CD4-positive, alpha-beta T cell treated with Interleukin-2 at 100 ng/mL for 4 hours (primary cell): ENCODE measurements around the gene AKIRIN2.

ENCODE experiments used
- DNase-seq: peaks from one replicate; pipeline ENCODE4 v3.0.0-alpha.2; 2020; ENCODE audit warnings: low spot score

Gene AKIRIN2

DNA sequence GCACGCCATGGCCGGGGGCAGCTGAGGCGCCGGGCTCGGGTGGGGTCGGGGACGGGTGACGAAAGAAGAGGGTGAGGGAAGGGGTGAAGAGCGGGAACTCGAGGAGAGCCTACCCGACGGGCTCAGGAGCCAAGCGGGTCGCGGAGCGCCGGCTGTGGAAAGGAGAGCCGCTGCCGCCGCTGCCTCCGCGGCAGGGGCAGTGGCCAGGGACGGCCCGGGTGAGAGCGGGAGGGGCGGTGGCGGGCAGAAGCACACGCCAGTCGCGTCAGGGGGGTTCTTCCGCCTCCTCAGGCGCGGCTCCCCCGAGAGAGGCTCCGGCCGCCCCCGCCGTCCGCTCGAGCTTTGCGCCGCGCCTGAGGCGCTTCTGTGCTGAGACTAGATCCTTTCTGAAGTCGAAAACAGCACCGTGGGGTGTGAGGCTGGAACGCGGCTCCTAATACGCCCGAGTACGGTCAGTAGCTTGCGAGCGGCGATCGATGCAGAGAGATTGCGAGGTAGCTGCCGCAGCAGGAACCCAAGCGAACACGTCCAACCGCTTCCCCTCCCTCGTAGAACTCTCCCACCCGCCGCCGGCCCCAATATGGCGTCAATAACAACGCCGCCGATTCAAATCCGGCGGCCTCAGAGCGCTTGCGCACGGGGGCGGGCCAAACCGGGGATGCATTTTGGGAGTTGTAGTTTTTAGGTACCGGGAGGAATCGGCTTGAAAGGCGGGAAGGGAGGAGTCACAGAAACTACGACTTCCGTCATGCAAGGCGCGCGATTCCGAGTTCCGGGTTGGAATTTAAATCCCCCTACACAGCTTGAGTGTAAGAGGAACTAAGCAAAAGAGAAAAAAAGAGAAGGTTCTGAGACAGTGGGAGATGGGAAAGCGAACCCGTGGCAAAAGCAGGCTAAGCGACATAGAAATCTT lies at the start of gene AKIRIN2:
TSS of gene AKIRIN2 (minus strand) at position 558 of the 913 bp plus-strand sequence. CDS start at position 9, 549 bp downstream.
- DNase-seq = peak; percentile 98

DNA sequence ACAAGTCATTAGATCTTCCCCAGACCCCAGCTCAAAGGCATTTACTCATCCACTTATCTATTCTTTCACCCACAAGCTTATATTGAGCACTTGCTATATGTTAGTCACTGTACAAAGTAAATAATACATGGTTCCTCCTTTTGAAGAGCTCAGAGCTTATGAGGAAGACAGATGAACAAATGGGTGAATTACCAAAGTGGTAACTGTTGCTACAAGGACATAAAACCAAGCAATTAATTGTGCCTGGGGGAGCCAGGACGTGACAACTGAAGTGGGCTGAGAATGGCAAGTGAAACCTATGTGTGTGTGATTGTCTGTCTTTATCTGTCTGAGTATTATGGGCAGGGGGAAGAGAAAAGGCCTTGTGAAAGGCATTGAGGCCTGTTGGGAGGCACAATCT lies 45.6 kb upstream of the AKIRIN2 start:
- no peak for DNase-seq

DNA sequence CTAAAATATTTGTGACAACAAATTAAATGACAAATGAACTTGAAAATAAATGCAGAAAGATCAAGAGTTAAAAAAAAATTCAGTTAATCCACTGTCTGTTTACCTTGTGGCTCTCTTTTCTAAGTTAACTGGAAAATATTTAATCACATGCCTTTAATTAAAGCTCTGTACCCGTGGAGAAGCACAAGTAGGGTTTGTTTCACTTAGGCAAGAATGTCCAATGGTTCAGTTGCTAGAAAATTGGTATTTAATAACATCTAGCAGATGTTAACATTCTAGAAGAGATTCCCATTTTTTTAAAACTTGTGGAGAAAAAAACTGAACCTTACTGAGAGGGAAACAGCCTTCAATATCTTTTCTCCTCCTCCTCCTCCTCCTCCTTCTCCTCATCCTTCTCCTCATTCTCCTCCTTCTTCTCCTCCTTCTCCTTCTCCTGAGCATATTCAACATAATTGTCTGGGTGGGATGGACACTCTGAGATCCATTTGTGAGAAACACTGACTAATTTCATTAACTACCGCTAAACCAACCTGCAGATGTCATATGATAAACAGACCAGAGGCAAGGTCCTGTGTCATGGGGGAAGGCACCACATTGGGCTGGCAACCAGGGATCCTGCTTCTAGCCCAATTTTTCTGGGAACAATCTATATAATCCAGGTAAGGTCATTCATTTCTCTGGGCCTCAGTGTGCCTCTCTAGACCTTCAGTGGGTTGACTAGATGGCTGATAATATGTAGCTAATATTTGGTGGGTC lies 44.1 kb upstream of the AKIRIN2 start:
- DNase-seq = no peak

DNA sequence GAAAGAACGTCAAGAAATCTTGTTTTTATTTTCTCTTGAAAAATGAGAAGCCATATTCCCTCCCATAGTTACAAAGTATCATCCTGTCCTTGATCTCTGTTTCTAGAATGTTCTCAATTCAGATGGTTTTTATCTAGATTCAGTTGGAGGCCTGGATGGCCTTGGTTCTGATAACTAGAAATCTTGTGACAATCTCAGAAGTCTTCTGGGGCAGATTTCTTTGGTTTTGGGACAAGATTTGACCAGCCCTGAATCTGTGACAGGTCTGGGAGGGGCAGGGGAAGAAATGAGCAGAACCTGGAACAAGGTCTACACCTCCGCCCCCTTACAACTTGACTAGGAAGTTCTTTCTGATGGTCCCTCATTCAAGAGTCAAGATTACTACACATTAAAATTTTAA lies 41.4 kb upstream of the AKIRIN2 start:
- no peak for DNase-seq

DNA sequence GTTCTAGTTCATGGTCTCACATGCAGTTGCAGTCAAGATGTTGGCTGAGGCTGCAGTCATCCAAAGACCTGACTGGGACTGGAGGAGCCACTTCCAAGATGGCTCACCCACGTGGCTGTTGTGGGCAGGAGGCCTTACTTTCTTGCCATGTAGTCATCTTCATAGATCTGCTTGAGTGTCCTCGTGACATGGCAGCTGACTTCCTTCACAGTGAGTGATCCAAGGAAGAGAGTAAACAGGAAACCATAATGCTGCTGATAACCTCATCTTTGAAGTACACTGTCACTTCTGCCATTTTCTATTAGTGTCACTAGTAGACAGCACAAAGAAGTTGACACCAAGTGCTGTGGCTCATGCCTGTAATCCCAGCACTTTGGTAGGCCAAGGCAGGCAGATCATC lies 40.1 kb upstream of the AKIRIN2 start:
- DNase-seq = peak; percentile 62

DNA sequence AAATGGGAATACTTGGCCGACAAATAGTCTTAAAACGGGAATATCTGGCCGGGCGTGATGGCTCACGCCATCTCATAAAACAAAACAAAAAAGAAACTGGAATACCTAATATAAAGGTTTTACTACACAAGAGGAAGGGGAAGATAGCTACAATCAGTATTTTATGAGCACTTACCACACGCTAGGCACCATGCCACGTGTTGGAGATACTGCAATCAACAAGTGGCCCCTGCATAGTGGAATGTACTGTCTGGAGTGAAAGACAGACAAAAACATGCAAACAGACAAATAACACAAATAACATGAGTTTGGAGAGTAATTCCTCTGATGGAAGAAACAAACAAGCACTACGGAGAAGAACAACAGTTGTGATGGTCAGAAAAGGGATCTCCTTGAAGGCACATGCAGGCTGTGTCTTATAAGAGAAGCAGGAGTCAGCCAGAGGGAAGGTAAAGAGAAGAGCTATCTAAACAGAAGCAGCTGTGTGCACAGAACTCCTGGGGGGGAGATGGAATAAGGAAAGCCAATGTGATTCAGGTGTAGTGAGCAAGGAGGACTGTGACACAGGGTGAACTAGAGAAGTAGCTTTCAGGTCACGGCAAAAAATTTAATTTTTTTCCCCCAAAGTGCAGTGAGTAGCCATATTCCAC lies 39.1 kb upstream of the AKIRIN2 start:
- no peak for DNase-seq

DNA sequence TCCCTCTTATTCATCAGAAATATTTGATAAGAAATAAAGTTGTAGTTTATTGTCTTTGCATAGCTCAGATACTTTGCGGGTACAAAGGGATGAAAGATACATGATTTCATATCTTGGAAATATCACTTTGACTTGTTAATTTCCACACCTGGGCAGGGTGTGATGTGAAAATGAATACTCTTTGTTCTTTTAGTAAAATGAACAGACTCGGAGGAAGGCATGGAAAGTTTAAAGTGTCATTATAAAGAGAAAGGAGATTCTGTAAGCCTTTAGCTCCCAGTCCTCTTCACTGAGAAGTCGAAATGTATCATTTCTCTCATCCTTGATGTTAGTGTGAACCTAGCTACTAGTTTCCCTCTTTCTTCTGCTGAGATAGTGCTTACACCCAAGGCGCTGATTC lies 36.7 kb upstream of the AKIRIN2 start:
- DNase-seq = no peak

DNA sequence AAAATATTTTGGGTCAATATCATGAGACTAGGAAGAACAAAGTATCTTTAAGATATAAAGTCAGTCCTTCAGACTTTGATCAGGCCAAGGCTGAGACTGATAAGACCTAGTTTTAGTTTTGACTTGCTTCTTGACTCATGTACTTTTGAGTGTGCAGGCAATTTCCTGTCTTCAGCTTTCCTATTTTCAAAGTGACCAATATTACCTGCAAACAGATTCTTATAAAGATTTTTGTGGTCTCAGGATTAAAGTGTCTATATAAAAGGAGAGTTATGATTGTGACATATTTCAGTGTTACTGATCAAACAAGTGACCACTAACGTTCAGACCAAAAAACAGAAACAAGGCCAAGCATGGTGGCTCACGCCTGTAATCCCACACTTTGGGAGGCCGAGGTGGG lies 36.0 kb upstream of the AKIRIN2 start:
- DNase-seq = peak; percentile 44

DNA sequence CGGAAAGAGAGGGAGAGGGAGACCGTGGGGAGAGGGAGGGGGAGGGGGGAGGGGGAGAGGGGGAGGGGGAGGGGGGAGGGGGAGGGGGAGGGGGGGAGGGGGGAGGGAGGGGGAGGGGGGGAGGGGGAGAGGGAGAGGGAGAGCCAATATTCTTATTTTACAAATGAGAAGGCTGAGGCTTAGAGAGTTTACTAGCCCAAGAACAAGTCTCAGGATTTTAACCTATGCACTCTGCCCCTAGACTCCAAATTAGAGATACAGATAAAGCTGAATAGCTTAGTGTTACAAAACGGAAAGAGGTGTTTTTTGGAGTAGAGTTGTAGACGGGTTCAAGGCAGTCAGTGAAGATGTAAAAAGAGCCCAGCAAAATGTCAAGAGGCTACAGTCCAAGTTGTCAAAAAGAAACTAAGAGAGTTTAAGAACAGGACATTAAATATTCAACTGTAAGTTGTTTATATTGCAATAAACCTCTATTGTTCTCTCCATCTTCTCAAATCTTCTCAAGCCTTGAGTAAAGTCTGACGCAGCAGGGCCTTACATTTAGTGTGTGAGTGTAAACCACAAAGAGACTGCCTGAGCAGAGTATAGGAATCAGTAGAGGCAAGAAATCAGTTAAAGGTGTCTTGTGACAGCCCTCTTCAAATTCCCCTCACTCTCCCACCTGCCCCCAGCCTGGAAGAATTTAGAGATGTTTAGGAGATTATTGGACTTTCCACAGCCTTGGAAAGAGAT lies 34.9 kb upstream of the AKIRIN2 start:
- peak; percentile 39 for DNase-seq

DNA sequence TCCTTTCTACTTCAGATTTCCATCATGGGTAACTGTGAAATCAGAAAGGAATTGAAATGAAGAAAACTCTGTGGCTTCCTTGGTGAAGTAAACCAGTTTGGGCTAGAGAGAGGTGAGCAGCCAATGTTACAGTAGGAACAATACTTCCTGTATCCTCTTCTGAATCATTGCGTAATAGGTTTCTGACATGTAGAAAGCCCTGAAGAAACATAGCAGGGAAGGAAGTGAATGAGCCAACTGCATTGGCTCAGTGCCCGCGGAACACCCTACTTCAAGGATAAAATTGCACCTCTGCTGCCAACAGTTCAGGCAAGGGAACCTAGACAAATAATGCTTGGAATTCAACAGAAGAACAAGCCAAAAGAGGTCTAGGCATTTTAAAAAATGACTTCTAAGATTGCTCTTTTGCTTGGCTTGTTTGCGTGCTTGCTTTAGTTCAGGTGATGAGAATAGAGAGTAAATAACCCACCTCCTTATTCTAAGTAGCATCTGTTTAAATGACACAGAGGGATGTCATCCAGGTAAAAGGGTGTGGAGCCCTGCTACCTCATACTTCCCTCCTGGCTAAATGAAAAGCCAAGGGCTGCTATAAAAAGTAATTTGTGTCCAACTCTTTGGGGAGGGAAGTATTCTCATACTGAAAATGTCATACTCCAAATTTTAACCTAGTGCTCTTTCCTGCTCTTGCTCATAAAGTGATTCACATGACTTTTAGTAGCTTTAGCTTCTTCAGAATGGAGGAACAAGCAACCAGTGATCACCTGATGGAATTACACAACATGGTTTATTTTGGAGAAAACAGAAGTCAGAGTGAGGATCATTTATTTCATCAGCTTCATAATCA lies 30.0 kb upstream of the AKIRIN2 start:
- peak; percentile 54 for DNase-seq

DNA sequence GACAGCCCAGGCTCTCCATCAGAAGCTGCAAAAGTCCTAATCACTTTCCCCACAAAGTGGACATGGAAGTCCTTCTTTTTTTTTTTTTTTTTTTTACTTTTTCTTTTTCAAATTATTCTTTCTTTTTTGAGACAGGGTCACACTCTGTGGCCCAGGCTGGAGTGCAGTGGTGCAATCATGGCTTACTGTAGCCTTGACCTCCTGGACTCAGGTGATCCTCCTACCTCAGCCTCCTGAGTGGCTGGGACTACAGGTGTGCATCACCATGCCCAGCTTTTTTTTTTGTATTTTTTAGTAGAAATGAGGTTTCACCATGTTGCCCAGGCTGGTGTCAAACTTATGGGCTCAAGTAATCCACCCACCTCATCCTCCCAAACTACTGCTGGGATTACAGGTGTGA lies 29.0 kb upstream of the AKIRIN2 start:
- no peak for DNase-seq

DNA sequence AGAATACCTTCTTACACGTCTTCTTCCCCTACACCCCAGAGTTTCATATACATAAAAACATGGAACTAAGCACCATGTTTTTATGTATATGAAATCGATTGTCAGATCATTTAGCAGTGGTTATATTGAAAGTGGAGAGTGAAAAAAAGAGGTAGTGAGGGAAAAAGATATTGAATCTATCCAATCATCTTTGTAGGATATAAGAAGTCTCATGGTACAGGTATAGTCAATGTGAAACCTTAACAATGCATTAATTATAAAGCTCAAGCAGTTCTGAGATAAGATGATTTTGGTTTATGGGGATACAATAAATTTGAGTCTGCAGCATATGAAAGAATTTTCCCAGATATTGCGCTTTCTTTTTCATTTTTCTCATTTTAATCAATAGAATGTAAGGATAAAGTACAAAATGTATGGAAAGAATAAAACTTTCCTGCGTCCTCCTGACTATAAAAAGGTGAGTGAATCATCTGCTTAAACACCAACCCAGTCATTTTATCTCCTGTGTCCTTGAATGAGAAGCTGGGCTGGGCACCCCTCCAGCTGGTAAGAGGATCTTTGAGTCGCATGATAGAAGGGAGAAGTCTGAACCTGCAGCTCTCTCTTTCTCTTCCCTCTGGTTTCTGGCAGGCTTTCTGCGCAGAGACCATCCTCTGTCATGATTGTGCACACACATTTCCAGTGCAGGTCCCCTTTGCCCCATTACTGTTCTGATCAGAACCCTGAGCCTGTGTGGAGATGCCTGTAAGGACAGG lies 28.1 kb upstream of the AKIRIN2 start:
- no peak for DNase-seq

DNA sequence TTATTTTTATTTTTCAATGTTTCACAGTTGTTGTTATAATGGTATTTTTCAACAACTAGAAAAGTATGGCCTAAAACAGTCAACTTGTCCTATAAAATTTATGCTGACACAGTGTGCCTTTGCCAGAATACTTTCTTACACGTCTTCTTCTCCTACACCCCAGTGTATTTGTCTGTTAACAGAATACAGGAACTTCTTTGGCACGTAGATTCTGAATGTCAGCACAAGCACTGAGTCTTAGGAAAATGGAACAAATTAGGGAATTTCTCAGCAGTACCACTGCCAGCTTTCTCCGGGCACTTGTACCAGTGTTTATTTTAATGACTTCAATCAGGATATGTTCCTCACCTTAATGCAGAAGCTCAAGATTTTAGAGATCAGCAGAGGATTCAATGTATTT lies 26.7 kb upstream of the AKIRIN2 start:
- DNase-seq = no peak

DNA sequence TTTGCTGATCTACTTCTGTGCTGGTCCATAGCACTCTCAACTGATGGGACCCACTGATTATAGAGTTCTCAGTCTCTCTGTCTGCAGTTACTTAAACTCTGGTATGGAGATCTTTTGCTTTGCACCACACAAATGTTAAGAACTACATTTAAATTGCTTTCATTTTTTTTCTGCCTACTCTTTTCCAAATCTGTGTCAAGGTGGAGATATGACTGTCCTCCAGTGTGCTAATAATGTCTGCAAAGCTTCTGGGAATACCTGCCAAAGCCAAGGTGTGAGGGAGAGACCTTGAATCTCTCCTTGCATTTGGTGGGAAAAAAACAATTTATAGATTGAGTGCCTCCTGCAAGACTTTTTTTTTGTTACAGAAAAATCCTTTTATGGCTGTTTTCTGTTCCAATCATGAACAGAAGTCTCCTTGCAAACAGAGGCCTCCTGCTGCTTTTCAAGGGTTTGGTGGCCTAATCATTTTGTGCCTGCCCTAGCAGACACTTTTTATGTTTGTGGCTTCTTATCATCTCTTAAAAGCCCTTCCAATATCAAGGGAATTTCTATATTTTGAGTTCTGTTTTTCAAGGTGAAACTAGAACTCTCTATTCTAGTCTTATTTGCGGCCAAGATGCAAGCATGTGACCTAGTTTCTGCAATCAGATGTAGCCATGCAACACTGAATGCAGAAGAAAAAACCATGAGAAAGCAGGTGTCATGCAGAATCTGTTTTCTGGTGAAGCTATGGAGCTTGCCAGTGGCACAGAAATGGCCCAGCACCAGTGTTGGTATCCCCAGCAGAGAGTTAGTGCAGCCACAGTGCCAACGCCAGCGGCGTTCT lies 23.2 kb upstream of the AKIRIN2 start:
- no peak for DNase-seq

DNA sequence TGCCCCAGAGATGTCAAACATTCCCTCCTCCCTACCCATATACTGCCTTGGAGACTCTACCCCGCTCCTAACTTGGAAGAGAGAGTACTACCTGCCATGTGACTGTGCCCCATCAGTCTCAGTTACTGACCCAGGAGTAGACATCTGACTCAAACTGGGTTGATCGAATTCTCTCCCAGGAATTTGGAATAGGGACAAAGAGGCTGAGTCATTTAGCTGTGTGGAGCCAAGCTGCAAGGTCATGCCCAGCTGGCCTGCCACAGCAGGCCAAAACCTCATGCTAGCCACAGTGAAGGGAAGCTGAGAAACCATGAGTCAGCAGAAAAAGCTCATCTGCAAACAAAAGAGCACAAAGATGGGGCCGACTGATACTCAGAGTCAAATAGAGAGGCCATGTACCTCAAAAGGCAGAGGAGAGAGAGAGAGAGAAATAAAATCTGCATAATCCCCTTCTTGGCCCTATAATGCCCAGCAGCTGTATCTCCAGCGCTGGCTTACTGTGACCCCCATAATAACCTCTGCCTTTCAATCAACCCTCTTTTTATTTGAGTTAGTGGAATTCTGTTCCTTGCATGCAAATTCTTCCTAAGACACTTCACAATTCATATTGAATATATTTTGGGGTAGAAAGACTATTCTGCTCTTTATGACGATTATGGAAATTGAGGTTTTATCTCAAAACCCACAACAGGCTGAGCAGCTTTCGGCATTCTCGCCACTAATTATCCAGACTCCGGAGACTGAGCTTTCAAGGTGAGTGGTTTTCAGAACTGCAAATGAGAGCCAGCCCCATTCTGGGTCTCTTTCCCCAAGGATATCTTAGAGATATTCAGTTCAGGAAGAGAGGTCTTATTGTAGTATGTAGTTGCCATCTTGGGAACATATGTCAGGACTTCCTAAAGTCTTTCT lies 21.4 kb upstream of the AKIRIN2 start:
- peak; percentile 24 for DNase-seq

DNA sequence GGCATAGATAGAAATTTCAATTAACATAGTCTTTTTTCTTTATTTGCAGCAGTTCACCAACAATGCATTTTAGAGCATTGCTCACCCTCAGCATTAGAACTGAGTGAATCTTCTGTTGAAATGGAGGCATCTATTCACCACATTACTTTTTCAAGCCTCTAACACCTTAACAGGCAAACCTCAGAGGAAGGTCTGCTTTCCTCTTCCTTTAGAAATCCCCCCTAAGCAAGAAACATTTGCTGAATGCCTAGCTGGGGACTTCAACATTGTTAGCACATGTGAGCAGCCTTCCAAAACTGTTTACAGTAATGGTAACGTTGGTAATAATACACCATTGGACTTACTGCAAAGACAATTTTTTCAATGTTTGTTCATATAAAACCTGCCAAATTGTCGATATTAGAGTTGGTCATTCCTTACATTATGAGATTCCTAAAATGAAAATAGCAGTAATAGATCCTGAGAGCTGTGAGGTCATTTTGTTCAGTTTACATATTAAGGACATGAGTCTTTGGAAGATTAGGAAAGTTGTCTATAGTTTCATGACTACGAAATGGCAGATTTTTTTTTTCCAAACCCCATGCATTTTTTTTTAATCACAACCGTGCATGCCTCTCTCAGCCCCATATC lies 20.6 kb upstream of the AKIRIN2 start:
- no peak for DNase-seq

DNA sequence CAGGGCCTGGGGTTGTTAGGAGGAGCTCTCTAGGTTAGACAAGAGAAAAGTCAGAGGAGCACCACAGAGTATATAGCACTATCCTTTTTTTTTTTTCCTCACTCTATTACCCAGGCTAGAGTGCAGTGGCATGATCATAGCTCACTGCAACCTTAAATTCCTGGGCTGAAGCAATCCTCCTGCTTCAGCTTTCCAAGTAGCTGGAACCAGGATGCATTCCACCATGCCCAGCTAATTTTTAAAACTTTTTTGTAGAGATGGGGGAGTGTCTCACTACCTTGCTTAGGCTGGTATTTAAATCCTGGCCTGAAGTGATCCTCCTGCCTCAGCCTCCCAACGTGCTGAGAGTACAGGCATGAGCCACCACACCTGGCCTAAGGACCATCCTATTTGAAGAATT lies 19.3 kb upstream of the AKIRIN2 start:
- no peak for DNase-seq
